Left lobe of liver (tissue), 2 donors: ENCODE results near the gene SLC24A4. TPM values are rescaled to one million over a fixed set of nuclear protein-coding genes. Genes with fewer than 3 reads are reported as not detected.

ENCODE experiments used
- ATAC-seq: fragments of 200-7000 bp; cut with Tn5 transposase; one replicate; pipeline ENCODE4 v1.9.1; 2020; ENCODE audit warnings: mild to moderate bottlenecking, moderate library complexity
- DNase-seq: peaks from one replicate; pipeline ENCODE4 v3.0.0-alpha.2; 2020; ENCODE audit warnings: low spot score
- total RNA-seq: library from RNA; stranded (reverse); gene quantifications from one replicate; pipeline ENCODE4 v1.2.1, GENCODE V29; 2021
- donor health status: DM: no; HTN: no; CAD: no; lungs with moderate emphysema.
- donor health status: DM: no; HTN: yes; CAD: no.

Gene SLC24A4
- total RNA-seq, 1 donor from 2014 or later: 0.20 TPM

DNA sequence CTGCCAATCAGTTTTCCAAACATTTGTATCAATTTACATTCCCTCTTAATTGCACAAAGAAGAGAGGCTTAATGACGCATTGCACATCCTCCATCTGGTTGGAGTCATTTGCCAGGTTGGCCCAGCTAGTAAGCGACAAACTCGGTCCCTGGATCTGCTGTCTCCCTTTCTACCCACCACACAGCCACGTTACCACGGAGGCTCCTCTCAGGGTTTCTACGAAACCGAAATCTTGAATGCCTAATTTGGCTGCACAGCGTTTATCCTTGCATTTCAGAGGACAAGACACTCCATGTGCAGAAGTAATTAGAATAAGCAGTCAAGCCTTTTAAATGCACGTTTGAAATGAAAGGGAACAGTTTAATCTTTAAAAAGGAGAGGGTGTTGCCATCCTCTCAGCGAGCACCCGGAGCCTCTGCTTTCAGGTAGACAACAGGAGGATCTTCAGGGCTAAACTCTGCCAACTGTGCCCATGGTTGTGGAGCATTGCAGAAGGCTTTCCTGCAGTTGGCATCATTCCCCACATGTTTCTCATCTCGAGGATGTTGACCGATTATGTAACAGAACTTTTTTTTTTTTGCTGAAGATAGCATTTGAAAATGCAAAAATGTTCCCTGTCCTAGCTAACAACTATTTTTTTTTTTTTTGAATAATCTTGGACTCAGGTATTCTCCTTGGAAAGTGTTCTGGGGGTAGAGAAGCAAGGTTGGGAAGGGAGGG, 37.8 kb downstream of the SLC24A4 start:
- DNase-seq (no peak), ATAC-seq (no peak)

- ATAC-seq: peak; percentile 14
- DNase-seq: no peak
These were observed 39.8 kb downstream of the SLC24A4 start for GRCh38 chr14:92362781-92363235.

DNA sequence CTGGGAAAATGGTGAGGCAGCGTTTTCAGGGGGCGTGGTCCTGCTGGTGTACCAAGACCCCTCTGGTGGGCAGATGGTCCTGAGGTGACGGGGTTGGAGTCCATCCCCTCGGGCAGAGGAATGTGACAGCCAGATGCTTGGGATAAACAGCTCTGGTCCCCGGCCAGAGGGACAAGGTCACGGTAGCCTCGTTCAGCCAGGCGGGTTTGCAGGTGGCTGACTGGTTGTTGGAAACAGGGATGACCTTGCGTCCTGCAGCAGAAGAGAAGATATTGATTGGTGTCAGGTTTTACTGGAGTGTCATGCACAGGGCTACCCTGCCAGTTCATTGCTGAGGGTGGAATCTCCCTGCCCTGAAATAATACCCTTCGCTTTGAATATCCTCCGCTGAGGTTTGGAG, 43.3 kb downstream of the SLC24A4 start:
- peak; percentile 45 for ATAC-seq
- DNase-seq: no peak

GRCh38 chr14:92368001-92368400, 45.0 kb downstream of the SLC24A4 start:
- DNase-seq: no peak
- ATAC-seq: no peak

DNA sequence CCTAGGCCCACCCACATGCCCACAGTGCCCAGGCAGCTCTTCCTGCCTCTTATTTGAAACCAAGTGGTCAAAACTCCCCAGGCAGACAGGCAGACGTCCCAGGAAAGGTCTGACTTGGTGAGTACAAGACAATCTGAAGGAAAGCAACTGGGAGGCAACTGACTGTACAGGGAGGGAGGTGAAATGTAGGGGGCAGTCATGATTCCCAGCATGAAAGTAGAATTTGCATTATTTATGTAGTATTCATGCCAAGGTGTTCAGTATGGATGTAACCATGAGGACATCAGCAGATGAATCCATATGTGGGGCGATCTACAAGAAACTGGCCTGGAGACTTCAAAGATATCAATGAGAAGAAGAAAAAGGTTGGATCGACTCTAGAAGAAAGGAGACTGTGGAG, 46.1 kb downstream of the SLC24A4 start:
- ATAC-seq: no peak

DNA sequence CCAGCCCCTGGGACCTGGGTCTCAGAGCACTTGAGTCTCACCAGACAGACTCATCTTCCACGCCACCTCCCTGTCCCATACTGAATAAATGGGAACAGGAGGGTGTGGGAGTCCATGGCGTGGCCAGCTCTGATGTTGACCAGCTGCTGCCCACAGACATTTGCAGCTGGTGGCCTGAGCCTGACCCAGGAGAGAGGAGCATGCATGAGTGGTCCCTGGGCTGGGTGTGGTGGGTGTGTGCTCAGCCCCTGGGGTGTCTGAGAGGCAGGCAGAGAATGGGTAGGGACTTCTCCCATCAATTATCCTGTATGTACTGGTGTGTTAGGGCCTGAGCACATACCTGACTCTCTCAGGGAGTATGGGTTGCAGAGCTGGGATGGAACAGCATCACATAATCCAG, 49.3 kb downstream of the SLC24A4 start:
- DNase-seq (no peak), ATAC-seq (no peak)

More for the DNA sequence above, 46.1 kb downstream of the SLC24A4 start:
- DNase-seq: no peak

DNA sequence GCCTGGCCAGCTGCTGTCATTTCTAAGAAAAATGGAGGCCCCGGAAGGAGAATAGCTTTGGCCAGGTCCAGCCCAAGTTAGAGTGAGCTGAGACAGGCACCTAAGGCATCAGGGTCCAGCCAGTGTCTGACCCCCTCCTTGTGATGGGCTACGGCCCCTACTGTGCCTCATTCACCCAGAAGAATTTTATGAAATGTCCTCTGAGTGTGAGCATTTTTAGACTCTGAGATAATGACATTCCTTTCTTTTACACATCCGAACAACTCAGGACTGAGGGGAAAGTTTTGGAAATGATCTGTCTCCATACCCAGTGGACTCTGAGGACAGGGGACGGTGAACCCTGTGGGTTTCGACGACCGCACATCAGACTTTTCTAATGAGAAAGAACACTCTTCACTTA, 50.4 kb downstream of the SLC24A4 start:
- ATAC-seq (no peak), DNase-seq (no peak)

DNA sequence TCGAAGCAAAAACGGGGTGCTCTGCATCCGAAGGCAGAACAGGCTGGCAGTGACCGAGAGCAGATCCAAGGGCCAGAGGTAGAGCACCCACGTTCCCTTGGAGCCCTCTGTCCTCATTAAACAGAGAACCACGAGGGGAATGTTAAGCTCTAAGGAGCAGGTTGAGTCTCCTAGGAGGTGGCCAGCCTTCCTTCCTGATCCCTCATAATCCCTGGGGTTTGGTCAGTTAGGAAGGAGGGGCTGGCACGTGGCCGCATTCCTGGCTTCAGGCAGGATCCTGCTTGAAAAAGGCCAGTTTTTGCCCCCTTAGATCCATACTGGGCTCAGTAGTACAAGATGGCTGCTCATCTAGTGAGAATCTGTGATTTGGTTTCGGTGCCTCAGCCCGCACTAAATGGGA, 57.2 kb downstream of the SLC24A4 start:
- DNase-seq: no peak
- ATAC-seq: no peak

DNA sequence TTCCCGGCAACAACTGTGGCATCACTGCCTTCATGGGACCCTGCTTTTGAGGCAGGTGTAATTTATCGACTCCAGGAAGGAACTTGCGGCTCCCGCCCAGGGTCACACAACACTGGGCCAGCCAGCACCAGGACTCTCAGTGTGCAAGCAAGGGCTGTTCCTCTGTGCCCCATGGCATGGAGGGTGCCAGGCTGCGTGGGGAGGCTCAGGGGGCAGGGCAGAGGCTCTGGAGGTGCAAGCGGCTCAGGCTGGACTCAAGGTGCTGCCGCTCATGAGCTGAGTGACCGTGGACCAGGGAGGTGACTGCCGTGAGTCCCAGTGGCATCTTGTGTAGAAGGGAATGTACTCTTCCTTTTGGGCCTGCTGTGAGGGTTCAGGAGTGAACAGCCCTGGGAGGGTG, 57.6 kb downstream of the SLC24A4 start:
- DNase-seq (no peak), ATAC-seq (no peak)

DNA sequence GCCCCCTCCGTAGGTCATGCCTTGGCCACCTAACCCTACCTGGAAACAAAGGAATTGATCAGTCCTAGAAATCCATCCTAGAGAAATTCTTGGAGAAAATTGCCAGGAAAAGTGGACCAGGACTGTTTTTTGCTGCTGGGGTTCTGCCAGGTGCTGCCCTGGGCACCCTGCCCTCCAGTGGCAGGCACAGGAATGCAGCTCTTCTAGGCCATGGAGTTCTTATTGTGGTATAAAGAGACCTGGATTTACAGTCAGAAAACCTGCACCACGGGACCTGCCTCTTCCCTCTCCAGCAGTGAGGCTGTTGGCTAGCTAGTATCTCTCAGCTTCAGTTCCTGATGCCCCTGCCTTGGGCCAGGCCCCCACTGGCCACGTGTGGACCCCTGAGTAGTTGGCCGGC, 59.7 kb downstream of the SLC24A4 start:
- ATAC-seq: peak; percentile 78

DNA sequence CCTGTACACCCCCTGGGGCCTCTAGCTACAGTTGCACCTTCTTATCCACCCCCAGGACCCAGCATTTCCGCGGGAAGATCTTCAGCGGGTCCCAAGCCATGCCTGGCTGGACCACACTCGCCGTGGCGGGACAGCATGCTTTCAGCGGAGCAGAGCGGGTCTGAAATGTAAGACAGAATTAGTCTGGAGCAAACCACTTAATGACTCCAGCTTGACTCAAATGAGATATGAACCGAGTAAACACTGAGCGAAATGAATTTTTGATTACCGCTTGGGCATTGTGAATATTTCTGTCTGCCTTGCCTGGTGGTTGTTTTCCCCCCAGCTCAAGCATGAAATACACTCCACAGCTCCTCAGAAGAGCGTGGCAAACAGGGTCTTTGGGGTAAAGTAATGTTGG, 60.8 kb downstream of the SLC24A4 start:
- DNase-seq (no peak), ATAC-seq (no peak)

More for the DNA sequence above, 59.7 kb downstream of the SLC24A4 start:
- DNase-seq: no peak

DNA sequence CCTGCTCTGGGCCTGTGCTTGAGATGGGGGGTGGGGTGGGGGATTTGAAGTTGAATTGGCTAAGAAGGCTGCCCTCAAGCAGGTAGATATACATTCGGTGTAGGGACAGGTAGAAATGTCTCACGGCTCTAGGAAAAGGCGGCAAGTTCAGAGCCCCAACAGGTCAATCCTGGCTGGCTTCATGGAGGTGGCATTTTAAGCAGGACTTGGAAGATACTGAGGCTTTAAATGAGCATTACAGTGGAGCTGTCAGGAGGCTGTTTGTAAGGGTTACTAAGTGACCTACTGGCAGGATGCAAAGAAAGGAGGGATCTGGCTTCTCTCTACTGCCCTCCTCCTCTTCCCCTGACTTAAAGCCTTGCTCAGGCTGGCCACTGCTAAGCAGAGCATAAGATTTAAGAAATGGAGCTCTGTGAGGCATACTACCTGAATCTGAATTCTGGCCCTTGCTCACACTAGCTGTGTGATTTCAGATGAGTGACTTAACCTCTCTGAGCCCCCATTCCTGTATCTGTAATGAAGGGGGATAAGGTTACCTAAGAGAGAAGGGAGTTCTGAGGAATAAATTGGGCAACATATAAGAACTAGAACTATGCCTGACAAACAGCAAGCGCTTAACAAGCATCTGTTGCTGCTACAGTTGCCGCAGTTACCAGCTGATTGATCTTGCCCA, 61.6 kb downstream of the SLC24A4 start:
- ATAC-seq (no peak), DNase-seq (no peak)

- ATAC-seq (no peak), DNase-seq (no peak)
These were observed 62.6 kb downstream of the SLC24A4 start for GRCh38 chr14:92385561-92385960.

DNA sequence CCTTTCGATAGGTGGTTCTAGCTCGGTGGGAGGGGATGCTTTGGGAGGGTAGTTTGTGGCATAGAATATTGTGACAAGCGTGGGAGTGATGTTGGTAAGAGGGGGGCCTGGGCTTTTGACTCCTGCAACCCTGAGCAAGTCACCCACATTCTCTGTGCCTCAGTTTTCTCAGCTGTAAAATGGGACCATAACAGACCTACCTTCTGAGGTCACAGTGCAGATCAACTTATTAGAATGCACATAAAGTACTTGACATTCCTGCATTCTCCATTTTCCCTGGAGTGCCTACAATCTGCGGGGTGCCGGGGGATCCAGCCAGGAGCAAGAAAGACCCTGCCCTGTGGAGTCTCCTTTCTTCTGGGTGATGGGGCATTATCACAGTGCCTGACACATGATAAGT, 63.2 kb downstream of the SLC24A4 start:
- DNase-seq (no peak), ATAC-seq (no peak)

DNA sequence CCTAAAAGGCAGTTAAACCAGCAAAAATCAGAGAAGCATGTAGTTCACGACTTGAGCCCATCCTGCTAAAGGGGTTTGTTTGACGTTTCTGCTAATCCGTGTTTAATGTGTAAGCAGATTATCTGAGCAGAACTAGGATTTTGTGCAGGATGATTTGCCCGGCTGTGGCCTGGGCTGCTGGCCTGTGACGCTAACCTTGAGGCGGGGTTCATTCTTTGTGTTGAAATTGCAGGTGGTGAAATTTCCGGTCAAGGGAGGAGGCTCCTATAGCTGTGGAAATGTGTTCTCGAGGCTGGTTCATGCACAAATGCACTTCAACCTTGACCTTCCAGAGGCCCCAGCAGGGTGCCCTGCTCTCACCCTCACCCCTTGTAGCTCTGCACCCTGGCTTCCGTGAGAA, 63.7 kb downstream of the SLC24A4 start:
- DNase-seq (peak; percentile 69), ATAC-seq (peak; percentile 82)

- DNase-seq (no peak), ATAC-seq (no peak)
These were observed 64.6 kb downstream of the SLC24A4 start for GRCh38 chr14:92387578-92387977.

DNA sequence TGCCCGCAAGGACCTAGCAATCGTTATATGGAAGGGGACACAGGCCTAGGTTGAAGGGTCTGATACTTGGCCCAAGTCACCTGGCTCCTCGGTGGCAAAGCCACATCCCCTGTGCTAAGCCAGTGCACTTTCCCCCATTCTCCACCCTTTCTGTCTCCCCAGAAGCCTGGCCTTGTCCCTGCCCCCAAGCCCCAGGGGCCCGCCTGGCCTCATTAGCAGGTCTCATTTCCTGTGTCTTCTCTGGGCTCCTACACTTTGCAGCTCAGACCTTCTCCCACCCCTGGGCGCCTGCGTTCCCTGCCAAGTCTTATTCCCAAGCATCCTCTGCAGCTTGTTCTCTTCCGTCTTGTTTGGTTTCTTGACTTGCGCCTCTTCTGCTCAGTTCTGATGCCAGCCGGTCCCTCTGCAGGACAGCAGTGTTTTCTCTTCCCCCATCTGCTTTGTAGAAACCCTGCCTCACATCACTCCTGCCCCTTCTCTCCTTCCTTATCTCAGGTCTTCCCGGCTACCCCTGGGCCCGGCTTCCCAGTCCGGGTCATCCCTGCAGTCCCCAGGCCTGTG, 66.7 kb downstream of the SLC24A4 start:
- DNase-seq (no peak), ATAC-seq (no peak)

DNA sequence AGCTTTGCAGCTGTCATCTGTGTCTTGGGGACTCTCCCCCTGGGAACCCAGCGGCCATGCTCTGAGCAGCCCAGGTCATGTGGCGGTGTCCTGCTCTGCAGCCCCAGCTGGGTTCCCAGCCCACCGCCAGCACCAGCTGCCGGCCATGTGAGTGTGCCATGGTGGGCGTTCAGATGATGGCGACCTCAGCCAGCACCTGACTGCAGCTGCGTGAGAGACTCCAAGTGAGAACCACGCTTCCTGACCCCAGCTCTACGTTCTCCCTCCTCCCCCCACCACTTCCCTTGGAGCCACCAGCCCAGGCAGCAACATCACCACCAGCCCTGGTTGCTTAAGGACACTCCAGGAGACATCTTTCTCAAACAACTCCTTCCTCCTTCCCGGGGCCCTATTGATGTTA, 68.8 kb downstream of the SLC24A4 start:
- ATAC-seq: no peak
- no peak for DNase-seq

- DNase-seq (no peak), ATAC-seq (no peak)
These were observed 69.7 kb downstream of the SLC24A4 start for GRCh38 chr14:92392711-92393110.

GRCh38 chr14:92397150-92397952, 74.4 kb downstream of the SLC24A4 start:
- ATAC-seq: no peak
- no peak for DNase-seq

DNA sequence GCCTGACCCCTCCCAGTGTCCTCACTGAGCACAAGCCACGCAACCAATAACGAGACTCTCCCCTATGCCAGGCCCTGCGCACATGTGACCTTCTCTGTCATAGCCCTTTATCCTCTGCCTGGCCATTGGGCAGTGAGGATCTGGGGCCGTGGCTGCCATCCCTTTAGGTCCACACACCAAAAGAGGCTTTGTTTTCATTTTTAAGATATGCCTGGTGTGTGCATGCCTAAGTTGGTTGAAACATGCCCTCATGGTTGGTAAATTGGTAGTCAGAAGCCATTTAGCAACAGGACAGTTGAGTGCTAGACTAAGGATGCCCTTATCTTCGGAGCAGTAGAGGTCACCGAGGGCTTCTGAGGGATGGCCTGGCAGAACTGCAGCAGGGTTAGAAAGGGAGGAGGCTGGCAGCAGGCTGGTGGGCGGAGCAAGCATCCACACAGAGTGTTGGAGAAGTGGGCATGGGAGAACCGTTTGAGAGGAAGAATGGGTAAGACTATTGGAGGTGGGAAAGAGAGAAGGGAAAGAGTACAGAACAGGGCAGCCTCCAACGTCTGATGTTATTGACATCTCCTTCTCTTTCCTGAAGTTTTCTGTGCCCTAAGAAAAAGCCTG, 75.1 kb downstream of the SLC24A4 start:
- ATAC-seq: no peak
- no peak for DNase-seq
